K562 (cell line): ENCODE measurements around the gene GRWD1. TPM values are rescaled to one million over a fixed set of nuclear protein-coding genes. Genes with fewer than 3 reads are reported as not detected.
A peak's percentile ranks its signal among the peaks of the same experiment; 100 is the strongest.

Experiments used
- BCLAF1 ChIP-seq, 2 experiments: fragments of 450-650 bp in 1 of 2; IDR thresholded peaks; 2 replicates each; pipeline ENCODE4 v1.6.1; 2011 to 2017; ENCODE audit warnings: low read depth in 2 of 2, antibody characterized with exemption in 1 of 2, borderline replicate concordance in 1 of 2, low read length in 1 of 2, mild to moderate bottlenecking in 1 of 2, mixed read lengths in 1 of 2; ENCODE audit not compliant: control insufficient read depth in 1 of 2
- BRCA1 ChIP-seq, 2 experiments: fragments of 450-650 bp in 1 of 2; sonication (generic) in 1 of 2; formaldehyde crosslinking in 1 of 2; IDR thresholded peaks; 2 replicates each; pipeline versions ENCODE4 v1.5.0 to v1.6.1; 2017 to 2020; ENCODE audit warnings: mild to moderate bottlenecking in 1 of 2, missing genetic modification reagents in 1 of 2
- CHD1 ChIP-seq: fragments of 200-600 bp; sonication (generic); IDR thresholded peaks from one replicate; pipeline ENCODE4 v1.6.1; 2012; ENCODE audit warnings: mild to moderate bottlenecking, moderate library complexity, low read length, inconsistent platforms
- CTCF ChIP-seq, 3 experiments: IDR thresholded peaks in 2 of 3; conservative IDR thresholded peaks in 1 of 3; 2 replicates each; pipeline ENCODE4 v1.5.1; 2011 to 2012; ENCODE audit warnings: low read length in 3 of 3, mild to moderate bottlenecking in 3 of 3, control low read depth in 2 of 3, improper control_type of control experiment in 1 of 3, inconsistent platforms in 1 of 3, low read depth in 1 of 3, mixed read lengths in 1 of 3, moderate library complexity in 1 of 3; ENCODE audit not compliant: insufficient read depth in 2 of 3
- E2F5 ChIP-seq: sonication (generic); formaldehyde crosslinking; IDR thresholded peaks from 2 replicates; pipeline ENCODE4 v1.8.0; 2022; ENCODE audit warnings: mild to moderate bottlenecking, missing genetic modification reagents
- EGR1 ChIP-seq: fragments of 450-650 bp; conservative IDR thresholded peaks from 2 replicates; pipeline ENCODE4 v1.6.1; 2017; ENCODE audit warnings: mild to moderate bottlenecking
- ELF2 ChIP-seq: fragments of 250-450 bp; sonication (Bioruptor Pico); IDR thresholded peaks from 2 replicates; pipeline ENCODE4 v1.5.0; 2021; ENCODE audit warnings: mild to moderate bottlenecking
- ERF ChIP-seq: fragments of 450-650 bp; formaldehyde crosslinking; IDR thresholded peaks from 2 replicates; pipeline ENCODE4 v1.4.0; 2020; ENCODE audit warnings: mild to moderate bottlenecking, mixed read lengths
- HCFC1 ChIP-seq: IDR thresholded peaks from 2 replicates; pipeline ENCODE4 v1.6.1; 2012; ENCODE audit warnings: low read depth, low read length, improper control_type of control experiment
- HDGF ChIP-seq: fragments of 450-650 bp; IDR thresholded peaks from 2 replicates; pipeline ENCODE4 v1.6.1; 2016
- HLTF ChIP-seq: fragments of 450-650 bp; IDR thresholded peaks from 2 replicates; pipeline ENCODE4 v1.6.1; 2016
- PHF21A ChIP-seq: fragments of 450-650 bp; IDR thresholded peaks from 2 replicates; pipeline ENCODE4 v1.6.1; 2017; ENCODE audit warnings: low read depth, borderline replicate concordance
- RNF2 ChIP-seq: sonication (generic); IDR thresholded peaks from 2 replicates; pipeline ENCODE4 v1.6.1; 2016
- SAP30 ChIP-seq: fragments of 200-600 bp; sonication (generic); IDR thresholded peaks from 2 replicates; pipeline ENCODE4 v1.6.1; 2012; ENCODE audit warnings: borderline replicate concordance, low read depth, mild to moderate bottlenecking, moderate library complexity, low read length, control low read depth, inconsistent platforms; ENCODE audit not compliant: insufficient read depth, poor library complexity, severe bottlenecking
- U2AF2 ChIP-seq: fragments of 200-400 bp; formaldehyde crosslinking; optimal IDR thresholded peaks from 2 replicates; pipeline ENCODE3; 2017; ENCODE audit warnings: low read depth, mild to moderate bottlenecking, low read length
- ZNF3 ChIP-seq: fragments of 250-450 bp; sonication (Bioruptor Pico); IDR thresholded peaks from 2 replicates; pipeline ENCODE4 v1.5.0; 2021; ENCODE audit warnings: mild to moderate bottlenecking, moderate library complexity
- ZNF507 ChIP-seq: conservative IDR thresholded peaks from 2 replicates; pipeline ENCODE4 v1.6.1; 2017; ENCODE audit warnings: missing genetic modification characterization, missing compliant biosample characterization
- ZNF561 ChIP-seq: fragments of 450-650 bp; formaldehyde crosslinking; conservative IDR thresholded peaks from 2 replicates; pipeline ENCODE4 v1.4.0; 2020; ENCODE audit warnings: mild to moderate bottlenecking, moderate library complexity
- ZNF584 ChIP-seq: fragments of 200-800 bp; sonication (Bioruptor generic); IDR thresholded peaks from 2 replicates; pipeline ENCODE4 v1.6.1; 2016; ENCODE audit warnings: low read depth, mild to moderate bottlenecking, missing genetic modification characterization, missing compliant biosample characterization
- polyA plus RNA-seq, 8 experiments: library from polyadenylated mRNA; depleted of rRNA in 4 of 8; stranded (reverse) in 5 of 8; unstranded in 3 of 8; fragments of >200 nt; fragmentation: Nextera tagmentation in 2 of 8; fragmentation: Illumina TruSeq in 1 of 8; extraction: Ambion mirVana in 2 of 8; extraction: Trizol in 1 of 8; gene quantifications; 2 replicates each; pipeline versions ENCODE4 v1.2.1 to v1.2.3, GENCODE V29; 2011 to 2014; ENCODE audit warnings: inconsistent platforms in 1 of 8, missing spikeins in 1 of 8
- total RNA-seq, 7 experiments: library from RNA; depleted of rRNA in 6 of 7; stranded (reverse); fragments of >200 nt in 6 of 7; fragmentation: Illumina TruSeq in 2 of 7; extraction: Trizol in 2 of 7; gene quantifications; 2 replicates each; pipeline versions ENCODE4 v1.2.1 to v1.2.3, GENCODE V29; 2011 to 2021; ENCODE audit warnings: low replicate concordance in 1 of 7

Gene GRWD1
- total and polyA plus RNA-seq, 9 of the 15 experiments (the other 6 are each of a cell fraction or from before 2014, with no cell fraction given): 1.5 to 87.2 (median 24.5) TPM

DNA sequence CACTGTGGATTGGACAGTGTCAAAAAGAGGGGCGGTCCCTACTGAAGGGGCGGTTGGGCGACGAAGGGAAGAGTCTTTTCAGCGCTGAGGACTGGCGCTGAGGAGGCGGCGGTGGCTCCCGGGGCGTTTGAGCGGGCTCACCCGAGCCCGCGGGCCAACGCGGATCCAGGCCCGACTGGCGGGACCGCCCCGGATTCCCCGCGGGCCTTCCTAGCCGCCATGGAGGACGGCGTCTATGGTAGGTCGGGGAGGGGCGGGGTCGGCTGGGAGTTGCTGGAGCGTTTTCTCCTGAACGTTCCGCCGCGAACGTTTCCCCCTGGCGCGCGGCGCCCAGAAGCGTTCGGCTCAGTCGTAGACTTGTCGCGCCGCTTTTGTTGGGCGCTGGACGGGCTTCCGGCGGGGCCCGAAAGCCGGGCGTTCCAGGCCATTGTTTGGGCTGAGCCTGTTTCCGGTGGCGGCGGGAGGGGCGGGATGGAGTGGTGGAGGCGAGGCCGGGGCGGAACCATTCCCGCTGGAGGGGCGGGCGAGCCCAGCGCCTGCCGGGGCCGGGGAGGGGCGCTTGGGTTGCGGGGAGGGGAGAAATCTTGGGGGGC is 23.6 kb downstream of the GRWD1 start, which contains the start of gene CYTH2 (continued):
- TF ChIP-seq BRCA1 (IDR thresholded peaks at IDR 0.05) (no peak), BRCA1 (CRISPR knock-in tag; IDR thresholded peaks at IDR 0.05) (no peak), E2F5 (no peak), RNF2 (peak; percentile 36; the same call in 1 of the 2 replicates), ELF2 (CRISPR knock-in tag) (no peak), HCFC1 (peak; percentile 48), HDGF (no peak), ZNF507 (tag) (no peak), ZNF584 (CRISPR knock-in tag) (no peak), SAP30 (no peak), PHF21A (no peak), HLTF (no peak), CTCF (IDR thresholded peaks at IDR 0.05 in 2 of 3, conservative IDR thresholded peaks at IDR 0.05 in 1 of 3; ENCODE audit: insufficient read depth in 2 of 3, low read depth in 1 of 3, low read length in 3 of 3) (no peak), ZNF3 (no peak), BCLAF1 (IDR thresholded peaks at IDR 0.05; ENCODE audit: borderline replicate concordance in 1 of 2, control insufficient read depth in 1 of 2, low read depth in 2 of 2, low read length in 1 of 2) (0 out of 4 replicates have a peak, but pooled peaks of 1 of the 2 experiments have one; percentile 58), ERF (CRISPR knock-in tag) (peak; percentile 97), CHD1 (peak; percentile 95), ZNF561 (CRISPR knock-in tag) (0 out of 2 replicates have a peak, but pooled peaks have one; percentile 35), U2AF2 (no peak), EGR1 (no peak)
